ENCODE data around the gene POU3F1. TPM values are rescaled to one million over a fixed set of nuclear protein-coding genes. Genes with fewer than 3 reads are reported as not detected.

Gene POU3F1

Small RNA genes lying within 50 kb of the gene (small RNA-seq; reads per million reads assigned to genes)
- gene MIR3659 (ENCODE audit: low read depth), result not detected

Measured in mesenchymal stem cell (in vitro differentiated cells and primary cell).